ENCODE results near the gene ARAF. TPM values are rescaled to one million over a fixed set of nuclear protein-coding genes. Genes with fewer than 3 reads are reported as not detected.

Gene ARAF
- total RNA-seq, 1 donor = 20.9 TPM

- TF ChIP-seq CTCF (IDR thresholded peaks at IDR 0.05; ENCODE audit: insufficient read depth, low read length) = no peak
- DNase-seq (ENCODE audit: low read depth) = no peak
- peak overlapping the region; percentile 28 for H3K4me3 ChIP-seq (ENCODE audit: low read depth, low read length)
These were observed 24.3 kb downstream of the ARAF start for GRCh38 chrX:47585273-47585672.

GRCh38 chrX:47586043-47586787, 25.2 kb downstream of the ARAF start:
- H3K4me3 ChIP-seq (ENCODE audit: low read depth, low read length) = no peak overlapping the region
- TF ChIP-seq CTCF (IDR thresholded peaks at IDR 0.05; ENCODE audit: insufficient read depth, low read length) = no peak
- no peak for DNase-seq (ENCODE audit: low read depth)

GRCh38 chrX:47587091-47587891, 26.3 kb downstream of the ARAF start:
- no peak for DNase-seq (ENCODE audit: low read depth)
- no peak overlapping the region for H3K4me3 ChIP-seq (ENCODE audit: low read depth, low read length)
- TF ChIP-seq CTCF (IDR thresholded peaks at IDR 0.05; ENCODE audit: insufficient read depth, low read length) = no peak

GRCh38 chrX:47587906-47588735, 27.1 kb downstream of the ARAF start:
- no peak for DNase-seq (ENCODE audit: low read depth)
- no peak overlapping the region for H3K4me3 ChIP-seq (ENCODE audit: low read depth, low read length)
- TF ChIP-seq CTCF (IDR thresholded peaks at IDR 0.05; ENCODE audit: insufficient read depth, low read length) = no peak

- no peak overlapping the region for H3K4me3 ChIP-seq (ENCODE audit: low read depth, low read length)
- DNase-seq (ENCODE audit: low read depth) = no peak
- TF ChIP-seq CTCF (IDR thresholded peaks at IDR 0.05; ENCODE audit: insufficient read depth, low read length) = no peak
These were observed 30.0 kb downstream of the ARAF start for GRCh38 chrX:47590984-47591383.

GRCh38 chrX:47593522-47593921, 32.5 kb downstream of the ARAF start:
- DNase-seq (ENCODE audit: low read depth) = no peak
- TF ChIP-seq CTCF (IDR thresholded peaks at IDR 0.05; ENCODE audit: insufficient read depth, low read length) = no peak
- H3K4me3 ChIP-seq (ENCODE audit: low read depth, low read length) = no peak overlapping the region
